HG03460 (cell line): Measurements from ENCODE around the gene SMC3.
A peak's percentile ranks its signal among the peaks of the same experiment; 100 is the strongest.

Source experiments
- ATAC-seq: cut with Tn5 transposase; IDR thresholded peaks from one replicate; pipeline ENCODE4 v1.9.1; 2021; ENCODE audit not compliant: unreplicated experiment

SMC3 gene

GRCh38 chr10:110644598-110645462 lies 77.3 kb downstream of the SMC3 start:
- no peak for ATAC-seq

DNA sequence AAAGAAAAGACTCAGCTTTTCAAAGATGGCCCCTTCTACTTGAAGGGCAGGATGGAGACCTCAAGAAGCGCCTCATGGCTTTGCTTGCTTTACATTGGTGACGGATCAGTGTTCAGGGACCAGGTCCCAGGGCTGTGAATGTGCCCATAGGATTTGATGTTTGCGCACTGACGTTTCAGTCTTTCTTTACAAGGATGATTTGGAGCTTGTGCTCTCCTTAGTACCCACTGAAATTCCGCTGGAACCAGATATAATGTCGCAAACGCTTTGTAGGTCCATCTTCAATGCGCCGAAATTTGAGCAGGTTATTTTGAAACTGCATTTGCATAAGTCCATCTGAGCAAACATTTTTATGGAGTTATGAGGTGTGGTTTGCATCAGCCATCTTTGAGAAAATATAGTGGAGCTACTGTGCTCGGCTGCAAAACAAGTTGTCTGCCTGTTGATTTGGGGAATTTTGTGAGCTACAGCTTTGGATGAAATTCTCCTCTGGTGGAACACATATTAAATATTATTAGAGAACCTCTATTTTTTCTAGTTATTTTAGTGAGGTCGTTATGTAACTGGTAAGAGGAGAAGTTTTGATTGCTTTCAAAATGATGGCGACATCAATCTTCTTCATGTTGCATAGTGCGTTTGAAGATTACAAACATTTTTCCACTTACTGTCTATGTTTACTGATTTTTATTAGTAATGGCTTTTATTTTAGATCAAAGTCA lies 79.1 kb downstream of the SMC3 start:
- no peak for ATAC-seq

DNA sequence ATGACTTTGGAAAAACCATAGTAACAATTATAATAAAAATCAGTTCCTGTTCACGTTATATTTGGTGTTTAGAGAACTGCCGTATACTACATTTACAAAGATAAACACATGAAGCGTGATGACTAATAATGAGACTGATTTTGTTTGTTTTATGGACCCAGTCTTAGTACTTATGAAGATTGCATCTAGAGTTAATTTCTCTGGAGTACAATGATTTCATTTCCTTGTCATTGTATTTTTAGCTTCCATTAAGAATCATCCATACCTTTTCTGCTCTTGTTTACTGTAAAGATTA lies 79.6 kb downstream of the SMC3 start:
- no peak for ATAC-seq

GRCh38 chr10:110648692-110649346 lies 81.3 kb downstream of the SMC3 start:
- no peak for ATAC-seq

GRCh38 chr10:110649347-110650264 lies 82.1 kb downstream of the SMC3 start:
- ATAC-seq = no peak

- ATAC-seq = no peak
Observed at GRCh38 chr10:110650265-110650668, 82.8 kb downstream of the SMC3 start.

DNA sequence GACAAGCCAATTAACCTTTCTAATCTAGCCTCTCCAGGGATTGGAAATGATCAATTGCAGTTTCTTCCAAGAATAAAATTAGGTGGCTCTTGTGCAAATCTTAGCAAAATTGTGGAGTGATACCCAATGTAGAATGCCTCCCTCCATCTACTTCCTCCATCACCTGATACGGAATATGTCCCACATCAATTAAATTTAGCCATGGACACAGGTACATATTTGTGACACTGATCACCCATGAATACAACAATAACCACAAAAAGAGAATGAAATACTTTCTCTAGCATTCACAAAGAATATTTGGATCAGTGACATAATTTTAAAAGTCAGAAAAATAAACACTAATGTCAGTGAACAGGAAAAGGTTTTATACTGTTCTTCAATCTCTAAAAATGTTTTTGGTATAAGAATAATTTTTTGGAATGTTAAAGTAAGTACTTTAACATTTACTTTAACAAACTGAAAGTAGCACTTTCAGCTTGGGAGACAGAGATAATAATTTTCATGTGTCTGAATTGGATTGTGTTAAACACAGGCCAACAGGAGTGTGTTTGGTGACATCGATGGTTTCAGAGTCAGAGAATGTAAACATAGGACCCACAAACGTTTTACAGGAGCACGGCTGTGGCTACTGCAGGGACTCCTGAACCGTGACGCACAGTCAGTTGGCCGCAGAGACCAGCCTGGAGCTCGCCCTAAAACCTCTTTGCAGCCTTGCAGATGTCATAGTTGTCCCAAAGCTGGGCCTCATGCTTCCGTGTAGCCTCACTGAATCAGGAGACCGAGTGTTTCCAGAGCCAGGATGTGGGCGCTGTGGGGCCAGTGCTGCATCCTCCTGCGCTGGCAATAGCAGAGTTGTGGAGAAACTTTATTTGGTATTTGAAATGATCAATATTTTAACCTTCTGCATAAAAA lies 83.8 kb downstream of the SMC3 start:
- peak; percentile 79 for ATAC-seq

GRCh38 chr10:110652475-110653118 lies 85.1 kb downstream of the SMC3 start:
- ATAC-seq = no peak
